GM18868 (cell line): ENCODE measurements around the gene GNB1L.

ENCODE experiments used
- ATAC-seq: cut with Tn5 transposase; IDR thresholded peaks from one replicate; pipeline ENCODE4 v1.9.1; 2021; ENCODE audit warnings: mild to moderate bottlenecking, moderate library complexity; ENCODE audit not compliant: unreplicated experiment

GNB1L gene

GRCh38 chr22:19765477-19766239 is 89.0 kb downstream of the GNB1L start:
- no peak for ATAC-seq

- no peak for ATAC-seq
Measured at GRCh38 chr22:19764636-19765476, 89.8 kb downstream of the GNB1L start.

- no peak for ATAC-seq
Measured at GRCh38 chr22:19764299-19764593, 90.4 kb downstream of the GNB1L start.

- no peak for ATAC-seq
Measured at GRCh38 chr22:19763458-19764298, 91.0 kb downstream of the GNB1L start.

- no peak for ATAC-seq
Measured at GRCh38 chr22:19762568-19763457, 91.9 kb downstream of the GNB1L start.

- ATAC-seq: no peak
Measured at GRCh38 chr22:19761725-19762567, 92.7 kb downstream of the GNB1L start.

- no peak for ATAC-seq
Measured at GRCh38 chr22:19760951-19761724, 93.5 kb downstream of the GNB1L start.

GRCh38 chr22:19760058-19760950 is 94.4 kb downstream of the GNB1L start, which contains the start of gene TBX1:
TBX1 (plus strand) TSS chr22:19760778; CDS start chr22:19760844, 66 bp downstream.
- no peak for ATAC-seq

- no peak for ATAC-seq
Measured at GRCh38 chr22:19759427-19760057, 95.1 kb downstream of the GNB1L start.

GRCh38 chr22:19758896-19759426 is 95.7 kb downstream of the GNB1L start:
- no peak for ATAC-seq

- no peak for ATAC-seq
Measured at GRCh38 chr22:19757985-19758895, 96.4 kb downstream of the GNB1L start.

GRCh38 chr22:19757140-19757984 is 97.3 kb downstream of the GNB1L start:
- no peak for ATAC-seq

GRCh38 chr22:19756288-19757128 is 98.2 kb downstream of the GNB1L start:
- ATAC-seq: no peak

- ATAC-seq: no peak
Measured at GRCh38 chr22:19755722-19756287, 98.9 kb downstream of the GNB1L start.
